ENCODE measurements around the gene ALS2.

DNA sequence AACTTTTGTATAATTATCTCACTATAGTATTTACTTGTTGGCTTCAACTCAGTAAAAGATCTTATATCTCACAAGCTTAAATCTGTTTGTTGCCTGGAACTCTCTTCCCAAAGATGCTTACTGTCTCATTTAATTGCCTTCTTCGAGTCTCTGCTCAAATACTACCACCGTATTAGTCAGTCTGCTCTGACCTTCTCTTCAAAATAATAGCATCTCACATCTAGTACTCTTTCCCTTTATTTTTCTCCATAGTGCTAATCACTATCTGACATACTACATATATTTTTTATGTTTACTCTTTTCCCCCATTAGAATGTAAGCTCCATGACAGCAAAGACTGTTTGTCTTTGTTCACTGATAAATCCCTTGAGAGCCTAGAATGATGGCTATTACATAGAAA is 71.7 kb downstream of the ALS2 start:
- TF ChIP-seq, protein P1, sequence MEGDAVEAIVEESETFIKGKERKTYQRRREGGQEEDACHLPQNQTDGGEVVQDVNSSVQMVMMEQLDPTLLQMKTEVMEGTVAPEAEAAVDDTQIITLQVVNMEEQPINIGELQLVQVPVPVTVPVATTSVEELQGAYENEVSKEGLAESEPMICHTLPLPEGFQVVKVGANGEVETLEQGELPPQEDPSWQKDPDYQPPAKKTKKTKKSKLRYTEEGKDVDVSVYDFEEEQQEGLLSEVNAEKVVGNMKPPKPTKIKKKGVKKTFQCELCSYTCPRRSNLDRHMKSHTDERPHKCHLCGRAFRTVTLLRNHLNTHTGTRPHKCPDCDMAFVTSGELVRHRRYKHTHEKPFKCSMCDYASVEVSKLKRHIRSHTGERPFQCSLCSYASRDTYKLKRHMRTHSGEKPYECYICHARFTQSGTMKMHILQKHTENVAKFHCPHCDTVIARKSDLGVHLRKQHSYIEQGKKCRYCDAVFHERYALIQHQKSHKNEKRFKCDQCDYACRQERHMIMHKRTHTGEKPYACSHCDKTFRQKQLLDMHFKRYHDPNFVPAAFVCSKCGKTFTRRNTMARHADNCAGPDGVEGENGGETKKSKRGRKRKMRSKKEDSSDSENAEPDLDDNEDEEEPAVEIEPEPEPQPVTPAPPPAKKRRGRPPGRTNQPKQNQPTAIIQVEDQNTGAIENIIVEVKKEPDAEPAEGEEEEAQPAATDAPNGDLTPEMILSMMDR (IDR thresholded peaks at IDR 0.05; ENCODE audit: insufficient read depth, low read depth, low read length) = no peak
- TF ChIP-seq EZH2 (IDR thresholded peaks at IDR 0.05; ENCODE audit: insufficient read depth, low read length) = no peak
